ENCODE data around the gene PAAF1.

The PAAF1 gene

GRCh38 chr11:73902303-73902702, 25.5 kb downstream of the PAAF1 start:
- TF ChIP-seq CTCF (IDR thresholded peaks at IDR 0.05; ENCODE audit: low read depth, low read length, missing control alignments): no peak
- DNase-seq (ENCODE audit: low read depth): no peak
- no peak overlapping the region for H3K4me3 ChIP-seq (ENCODE audit: low read depth, low read length)

GRCh38 chr11:73907191-73907590, 30.4 kb downstream of the PAAF1 start:
- DNase-seq (ENCODE audit: low read depth): no peak
- H3K4me3 ChIP-seq (ENCODE audit: low read depth, low read length): no peak overlapping the region
- no peak for TF ChIP-seq CTCF (IDR thresholded peaks at IDR 0.05; ENCODE audit: low read depth, low read length, missing control alignments)

- no peak for DNase-seq (ENCODE audit: low read depth)
- no peak overlapping the region for H3K4me3 ChIP-seq (ENCODE audit: low read depth, low read length)
- TF ChIP-seq CTCF (IDR thresholded peaks at IDR 0.05; ENCODE audit: low read depth, low read length, missing control alignments): no peak
Observed at GRCh38 chr11:73912026-73912425, 35.2 kb downstream of the PAAF1 start.

- no peak overlapping the region for H3K4me3 ChIP-seq (ENCODE audit: low read depth, low read length)
- DNase-seq (ENCODE audit: low read depth): no peak
- TF ChIP-seq CTCF (IDR thresholded peaks at IDR 0.05; ENCODE audit: low read depth, low read length, missing control alignments): no peak
Observed at GRCh38 chr11:73913472-73913871, 36.7 kb downstream of the PAAF1 start.

GRCh38 chr11:73914284-73914683, 37.5 kb downstream of the PAAF1 start:
- TF ChIP-seq CTCF (IDR thresholded peaks at IDR 0.05; ENCODE audit: low read depth, low read length, missing control alignments): no peak
- no peak overlapping the region for H3K4me3 ChIP-seq (ENCODE audit: low read depth, low read length)
- no peak for DNase-seq (ENCODE audit: low read depth)

GRCh38 chr11:73916435-73916834, 39.6 kb downstream of the PAAF1 start:
- no peak for DNase-seq (ENCODE audit: low read depth)
- no peak overlapping the region for H3K4me3 ChIP-seq (ENCODE audit: low read depth, low read length)
- no peak for TF ChIP-seq CTCF (IDR thresholded peaks at IDR 0.05; ENCODE audit: low read depth, low read length, missing control alignments)

- no peak for TF ChIP-seq CTCF (IDR thresholded peaks at IDR 0.05; ENCODE audit: low read depth, low read length, missing control alignments)
- H3K4me3 ChIP-seq (ENCODE audit: low read depth, low read length): no peak overlapping the region
- no peak for DNase-seq (ENCODE audit: low read depth)
Observed at GRCh38 chr11:73921180-73921579, 44.4 kb downstream of the PAAF1 start.
